ENCODE measurements around the gene SP140.

SP140 gene

GRCh38 chr2:230324503-230324902, 99.0 kb downstream of the SP140 start:
- no peaks in the 10 kb centered on the region for H3K9me2 ChIP-seq (replicated peaks; ENCODE audit: insufficient read depth, low read length)
- H3K79me2 ChIP-seq (ENCODE audit: low read length) = peaks cover 25% of the 10 kb centered on the region
- H3K9me3 ChIP-seq (replicated peaks; ENCODE audit: insufficient read depth, low read length) = no peaks in the 10 kb centered on the region
- H2AFZ ChIP-seq (ENCODE audit: low read length) = no peak overlapping the region
- no peak overlapping the region for H3K4me3 ChIP-seq (ENCODE audit: low read length)
- H3K9ac ChIP-seq (ENCODE audit: low read length) = no peak overlapping the region
- no peaks in the 10 kb centered on the region; the same call in none of the 2 replicates for H3K36me3 ChIP-seq (replicated peaks; ENCODE audit: insufficient read depth, low read length)
- no peaks in the 10 kb centered on the region for H3K27me3 ChIP-seq (replicated peaks; ENCODE audit: insufficient read depth, low read length)
- H3K4me2 ChIP-seq (ENCODE audit: low read depth, low read length) = no peak overlapping the region
- TF ChIP-seq CTCF (IDR thresholded peaks at IDR 0.05; ENCODE audit: low read length) (no peak), EZH2 (optimal IDR thresholded peaks at IDR 0.05; ENCODE audit: low read depth, low read length) (no peak), EZH2phosphoT487 (IDR thresholded peaks at IDR 0.05; ENCODE audit: low read length) (no peak)
- H3K27ac ChIP-seq (ENCODE audit: low read length) = no peak overlapping the region
- peaks cover 4% of the 10 kb centered on the region; the same call in 1 of the 2 replicates for H3K4me1 ChIP-seq (ENCODE audit: low read length)
- no peak for DNase-seq
- H4K20me1 ChIP-seq (ENCODE audit: insufficient read depth, low read length) = no peaks in the 10 kb centered on the region
- H3F3A ChIP-seq (ENCODE audit: insufficient read depth, low read length) = peaks cover 15% of the 10 kb centered on the region

- H3K9ac ChIP-seq (ENCODE audit: low read length) = no peak overlapping the region
- peaks cover 4% of the 10 kb centered on the region; the same call in 1 of the 2 replicates for H3K4me1 ChIP-seq (ENCODE audit: low read length)
- H3K9me3 ChIP-seq (replicated peaks; ENCODE audit: insufficient read depth, low read length) = no peaks in the 10 kb centered on the region
- peaks cover 36% of the 10 kb centered on the region for H3K79me2 ChIP-seq (ENCODE audit: low read length)
- H3F3A ChIP-seq (ENCODE audit: insufficient read depth, low read length) = peaks cover 15% of the 10 kb centered on the region
- H3K27me3 ChIP-seq (replicated peaks; ENCODE audit: insufficient read depth, low read length) = no peaks in the 10 kb centered on the region
- H3K27ac ChIP-seq (ENCODE audit: low read length) = no peak overlapping the region
- TF ChIP-seq EZH2 (optimal IDR thresholded peaks at IDR 0.05; ENCODE audit: low read depth, low read length) = no peak
- no peak for TF ChIP-seq CTCF (IDR thresholded peaks at IDR 0.05; ENCODE audit: low read length)
- no peak for TF ChIP-seq EZH2phosphoT487 (IDR thresholded peaks at IDR 0.05; ENCODE audit: low read length)
- no peaks in the 10 kb centered on the region for H4K20me1 ChIP-seq (ENCODE audit: insufficient read depth, low read length)
- H3K4me3 ChIP-seq (ENCODE audit: low read length) = no peak overlapping the region
- no peak for DNase-seq
- no peak overlapping the region for H2AFZ ChIP-seq (ENCODE audit: low read length)
- no peak overlapping the region for H3K4me2 ChIP-seq (ENCODE audit: low read depth, low read length)
- no peaks in the 10 kb centered on the region for H3K9me2 ChIP-seq (replicated peaks; ENCODE audit: insufficient read depth, low read length)
- no peaks in the 10 kb centered on the region; the same call in none of the 2 replicates for H3K36me3 ChIP-seq (replicated peaks; ENCODE audit: insufficient read depth, low read length)
Observed at GRCh38 chr2:230325316-230326243, 100.0 kb downstream of the SP140 start.

GRCh38 chr2:230326453-230327417, 101.2 kb downstream of the SP140 start, which contains the start of gene SP140L:
SP140L (plus strand) TSS chr2:230327193; CDS start chr2:230327270, 77 bp downstream.
- no peak for TF ChIP-seq EZH2 (optimal IDR thresholded peaks at IDR 0.05; ENCODE audit: low read depth, low read length)
- no peak for TF ChIP-seq CTCF (IDR thresholded peaks at IDR 0.05; ENCODE audit: low read length)
- no peak for TF ChIP-seq EZH2phosphoT487 (IDR thresholded peaks at IDR 0.05; ENCODE audit: low read length)
- peaks cover 15% of the 10 kb centered on the region for H3F3A ChIP-seq (ENCODE audit: insufficient read depth, low read length)
- H4K20me1 ChIP-seq (ENCODE audit: insufficient read depth, low read length) = no peaks in the 10 kb centered on the region
- no peaks in the 10 kb centered on the region for H3K9me3 ChIP-seq (replicated peaks; ENCODE audit: insufficient read depth, low read length)
- H3K36me3 ChIP-seq (replicated peaks; ENCODE audit: insufficient read depth, low read length) = no peaks in the 10 kb centered on the region; the same call in none of the 2 replicates
- H3K4me2 ChIP-seq (ENCODE audit: low read depth, low read length) = peak within 1 kb of the TSS; percentile 95
- H3K9ac ChIP-seq (ENCODE audit: low read length) = peak within 1 kb of the TSS; percentile 66
- H3K4me3 ChIP-seq (ENCODE audit: low read length) = peak within 1 kb of the TSS; percentile 64
- H2AFZ ChIP-seq (ENCODE audit: low read length) = peak within 1 kb of the TSS; percentile 93
- no peaks in the 10 kb centered on the region for H3K9me2 ChIP-seq (replicated peaks; ENCODE audit: insufficient read depth, low read length)
- DNase-seq = peak; percentile 78
- peaks cover 43% of the 10 kb centered on the region for H3K79me2 ChIP-seq (ENCODE audit: low read length)
- no peaks in the 10 kb centered on the region for H3K27me3 ChIP-seq (replicated peaks; ENCODE audit: insufficient read depth, low read length)
- H3K4me1 ChIP-seq (ENCODE audit: low read length) = peaks cover 4% of the 10 kb centered on the region; the same call in 1 of the 2 replicates
- peak within 1 kb of the TSS; percentile 65 for H3K27ac ChIP-seq (ENCODE audit: low read length)
